GM19240 (cell line): ENCODE data around the gene DTX2.
"Not testable (repeated sequence)": the region's sequence is repeated elsewhere in the genome, so short reads cannot be mapped to it uniquely, and the experiment has no call there.

ENCODE experiments used
- DNase-seq: peaks from one replicate; pipeline ENCODE4 v3.0.0; 2011; ENCODE audit warnings: low spot score; ENCODE audit not compliant: insufficient read length

DTX2 gene

DNA sequence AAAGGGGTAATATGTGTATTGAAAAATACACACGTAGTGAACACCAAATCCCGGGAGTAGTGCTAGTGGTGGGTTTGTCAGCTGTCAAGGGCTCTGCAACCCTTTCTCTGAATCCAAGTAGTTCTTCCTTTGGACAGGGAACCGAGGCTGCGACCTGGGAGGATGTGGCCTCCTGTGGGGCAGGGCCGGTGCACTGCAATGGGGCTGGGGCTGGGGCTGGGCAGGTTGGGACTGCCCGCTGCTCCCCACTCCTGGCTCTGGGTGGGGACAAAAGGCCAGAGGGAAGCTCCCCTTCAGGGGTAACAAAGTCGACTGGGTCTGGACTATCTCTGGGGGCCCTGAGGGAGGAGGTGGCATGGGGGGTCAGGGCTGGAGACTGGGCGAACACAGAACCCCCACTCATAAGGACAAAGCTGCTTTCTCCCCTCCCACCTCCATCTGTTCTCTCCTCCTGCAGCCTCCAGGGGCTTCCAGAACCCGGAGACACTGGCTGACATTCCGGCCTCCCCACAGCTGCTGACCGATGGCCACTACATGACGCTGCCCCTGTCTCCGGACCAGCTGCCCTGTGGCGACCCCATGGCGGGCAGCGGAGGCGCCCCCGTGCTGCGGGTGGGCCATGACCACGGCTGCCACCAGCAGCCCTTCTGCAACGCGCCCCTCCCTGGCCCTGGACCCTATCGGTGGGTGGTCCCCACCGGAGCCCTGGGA is 49.8 kb downstream of the DTX2 start:
- not testable (repeated sequence) for DNase-seq

GRCh38 chr7:76511911-76512885 is 50.7 kb downstream of the DTX2 start:
- not testable (repeated sequence) for DNase-seq

- DNase-seq: no peak
These were observed 51.7 kb downstream of the DTX2 start for GRCh38 chr7:76512941-76513816.

DNA sequence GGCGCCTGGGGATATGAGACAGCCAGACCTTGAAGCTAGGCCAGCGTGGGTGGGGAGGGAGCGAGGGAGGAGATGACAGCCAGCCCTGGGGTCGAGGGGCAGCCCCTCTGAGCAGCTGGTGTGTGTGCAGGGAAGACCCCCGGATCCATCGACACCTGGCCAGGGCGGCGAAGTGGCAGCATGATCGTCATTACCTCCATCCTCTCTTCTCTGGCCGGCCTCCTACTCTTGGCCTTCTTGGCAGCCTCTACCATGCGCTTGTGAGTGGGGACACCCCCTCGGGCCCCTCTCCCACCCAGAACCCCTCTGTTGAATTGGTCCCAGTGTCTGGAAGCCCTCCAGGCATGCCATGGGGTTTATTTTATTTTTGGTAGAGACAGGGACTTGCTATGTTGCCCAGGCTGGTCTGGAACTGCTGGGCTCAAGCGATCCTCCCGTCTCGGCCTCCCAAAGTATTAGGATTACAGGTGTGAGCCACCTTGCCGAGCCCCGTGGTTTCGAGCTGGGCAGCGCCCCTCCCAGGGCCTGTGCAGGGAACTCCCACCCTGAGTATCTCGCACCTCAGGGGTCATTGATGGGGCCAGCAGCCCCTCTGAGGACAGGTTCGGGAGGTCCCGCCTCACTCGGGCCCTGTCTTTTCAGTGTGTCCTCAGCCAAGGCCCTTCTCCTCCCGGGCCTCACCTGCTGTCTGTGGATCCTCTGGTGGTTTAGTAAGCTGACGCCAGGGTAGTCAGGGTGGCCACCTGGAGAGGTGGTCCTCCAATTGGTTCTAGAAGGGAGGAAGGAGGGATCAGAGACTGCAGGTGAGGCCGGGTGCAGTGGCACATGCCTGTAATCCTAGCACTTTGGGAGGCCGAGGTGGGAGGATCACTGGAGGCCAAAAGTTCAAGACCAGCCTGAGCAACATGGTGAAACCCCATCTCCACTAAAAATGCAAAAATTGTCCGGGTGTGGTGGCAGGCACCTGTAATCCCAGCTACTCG is 52.6 kb downstream of the DTX2 start:
- no peak for DNase-seq

- no peak for DNase-seq
These were observed 53.6 kb downstream of the DTX2 start for GRCh38 chr7:76514926-76515771.

GRCh38 chr7:76515999-76516443 is 54.5 kb downstream of the DTX2 start:
- no peak for DNase-seq

DNA sequence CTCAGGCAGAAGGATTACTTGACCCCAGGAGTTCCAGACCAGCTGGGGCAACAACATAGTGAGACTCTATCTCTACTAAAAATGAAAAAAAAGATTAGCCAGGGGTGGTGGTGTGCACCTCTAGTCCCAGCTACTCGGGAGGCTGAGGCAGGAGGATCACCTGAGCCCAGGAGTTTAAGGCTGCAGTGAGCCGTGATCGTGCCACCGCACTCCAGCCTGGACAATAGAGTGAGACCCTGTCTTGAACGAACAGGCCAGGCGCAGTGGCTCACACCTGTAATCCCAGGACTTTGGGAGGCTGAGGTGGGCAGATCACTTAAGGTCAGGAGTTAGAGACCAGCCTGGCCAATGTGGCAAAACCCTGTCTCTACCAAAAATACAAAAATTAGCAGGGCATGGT is 55.4 kb downstream of the DTX2 start:
- not testable (repeated sequence) for DNase-seq

DNA sequence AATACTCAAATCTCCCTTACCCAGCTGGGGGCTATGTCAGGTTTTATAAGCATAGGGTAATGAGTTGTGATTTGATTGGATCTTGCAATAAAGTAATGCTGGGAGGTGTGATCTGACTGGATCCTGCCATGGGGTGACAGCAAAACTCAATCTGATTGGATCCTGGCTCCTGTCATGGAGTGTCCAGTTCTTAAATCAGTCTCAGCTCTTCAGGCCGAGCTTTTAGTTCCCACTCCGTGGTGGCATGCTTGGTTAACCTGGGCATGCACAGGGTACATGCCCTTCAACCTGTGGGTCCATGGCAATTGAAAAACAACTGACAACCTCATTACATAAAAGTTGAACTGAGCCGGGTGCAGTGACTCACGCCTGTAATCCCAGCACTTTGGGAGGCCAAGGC is 64.7 kb downstream of the DTX2 start:
- DNase-seq: not testable (repeated sequence)

DNA sequence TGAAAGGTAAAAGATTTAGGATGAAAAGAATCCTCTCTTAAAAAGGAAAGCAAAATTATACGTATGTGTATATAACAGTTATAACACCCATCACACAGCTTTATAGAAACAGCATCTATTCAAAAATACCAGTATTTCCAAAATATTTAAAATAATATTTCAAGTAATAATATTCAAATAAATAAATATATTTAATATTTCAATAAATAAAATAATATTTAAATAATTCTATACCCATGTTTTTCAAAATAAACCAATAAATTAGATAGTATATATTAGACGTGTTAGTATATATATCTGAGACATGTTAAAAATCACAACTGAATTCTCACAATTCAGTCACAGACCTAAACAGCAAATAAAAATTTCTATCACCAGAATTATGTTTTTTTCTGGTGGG is 70.1 kb downstream of the DTX2 start:
- not testable (repeated sequence) for DNase-seq

GRCh38 chr7:76543197-76543596 is 81.7 kb downstream of the DTX2 start, which contains the start of gene SPDYE16:
Gene SPDYE16 (minus strand): TSS chr7:76543297. CDS start chr7:76541459, 1,838 bp downstream.
- not testable (repeated sequence) for DNase-seq

- peak; percentile 49 for DNase-seq
These were observed 87.7 kb downstream of the DTX2 start for GRCh38 chr7:76549025-76549854.

DNA sequence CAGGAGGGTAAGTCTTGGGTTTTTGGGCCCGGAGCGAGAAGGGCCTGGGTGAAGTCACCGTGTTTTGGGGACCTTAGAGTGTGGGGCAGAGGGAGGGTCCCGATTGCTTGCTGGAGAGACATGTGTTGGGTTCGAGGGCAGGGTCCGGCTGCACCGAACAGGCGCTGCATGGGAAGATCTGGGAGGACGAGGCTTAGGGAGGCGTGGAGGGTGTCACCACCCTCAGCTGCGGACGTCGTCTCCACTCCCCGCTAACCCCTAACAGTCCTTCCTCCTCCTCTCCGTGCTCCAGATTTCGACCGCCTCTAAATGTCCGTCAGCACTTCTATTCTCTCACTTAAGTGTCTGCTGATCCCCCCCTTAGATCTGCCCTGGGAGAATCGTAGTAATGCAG is 88.3 kb downstream of the DTX2 start:
- DNase-seq: not testable (repeated sequence)

GRCh38 chr7:76551992-76552391 is 90.5 kb downstream of the DTX2 start:
- DNase-seq: not testable (repeated sequence)
